ENCODE results near the gene CAPN5. TPM values are rescaled to one million over a fixed set of nuclear protein-coding genes. Genes with fewer than 3 reads are reported as not detected.

Gene CAPN5
- total and polyA plus RNA-seq, 2 of the 13 experiments (the other 11 are each of a cell fraction or from before 2014, with no cell fraction given) = 0.27 to 1.2 TPM

GRCh38 chr11:77087723-77088225, 21.0 kb downstream of the CAPN5 start (continued):
- TF ChIP-seq ZNF160 (CRISPR knock-in tag; IDR thresholded peaks at IDR 0.05) (no peak), SP140L (CRISPR knock-in tag; IDR thresholded peaks at IDR 0.05; ENCODE audit: borderline replicate concordance) (no peak), ZNF704 (CRISPR knock-in tag; IDR thresholded peaks at IDR 0.05; ENCODE audit: borderline replicate concordance) (no peak), ZMYM2 (CRISPR knock-in tag; IDR thresholded peaks at IDR 0.05) (no peak), RBM39 (IDR thresholded peaks at IDR 0.05; ENCODE audit: low read depth, low read length, poor library complexity, severe bottlenecking) (no peak), ZXDC (CRISPR knock-in tag; IDR thresholded peaks at IDR 0.05) (no peak), SAP130 (CRISPR knock-in tag; IDR thresholded peaks at IDR 0.05; ENCODE audit: low read depth) (no peak), FOXM1 (CRISPR knock-in tag; IDR thresholded peaks at IDR 0.05) (no peak), CEBPZ (IDR thresholded peaks at IDR 0.05; ENCODE audit: low read length) (no peak), HIVEP1 (CRISPR knock-in tag; IDR thresholded peaks at IDR 0.05) (no peak)
- TF ChIP-seq, protein P1, sequence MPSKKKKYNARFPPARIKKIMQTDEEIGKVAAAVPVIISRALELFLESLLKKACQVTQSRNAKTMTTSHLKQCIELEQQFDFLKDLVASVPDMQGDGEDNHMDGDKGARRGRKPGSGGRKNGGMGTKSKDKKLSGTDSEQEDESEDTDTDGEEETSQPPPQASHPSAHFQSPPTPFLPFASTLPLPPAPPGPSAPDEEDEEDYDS (CRISPR knock-in tag; IDR thresholded peaks at IDR 0.05) = no peak

All from HepG2 (cell line).